Loucy (cell line): Measurements from ENCODE around the gene SDR9C7.

Experiments
- CTCF ChIP-seq: fragments of 200-600 bp; sonication (generic); conservative IDR thresholded peaks from 2 replicates; pipeline ENCODE4 v1.5.1; 2014; ENCODE audit warnings: mild to moderate bottlenecking, antibody characterized with exemption, low read length
- EZH2phosphoT487 ChIP-seq: fragments of 200-600 bp; IDR thresholded peaks from 2 replicates; pipeline ENCODE4 v1.6.1; 2018; ENCODE audit warnings: antibody characterized with exemption, mild to moderate bottlenecking, moderate library complexity, borderline replicate concordance

DNA sequence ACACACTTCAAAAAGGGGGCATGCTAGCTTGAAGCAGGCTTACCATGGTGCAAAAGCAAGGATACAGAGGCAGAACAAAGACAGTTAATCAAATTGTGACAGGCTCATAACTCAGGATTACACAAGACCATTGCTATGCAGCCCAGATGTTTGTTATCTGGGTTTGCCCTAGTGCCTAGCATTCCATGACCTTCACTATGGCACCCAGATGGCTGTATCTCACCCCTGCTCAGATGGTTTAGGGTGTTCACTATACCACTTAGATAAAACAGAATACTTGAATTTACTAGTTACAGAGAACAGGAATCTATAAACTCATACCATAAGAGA, 56.2 kb downstream of the SDR9C7 start:
- no peak for TF ChIP-seq EZH2phosphoT487
- TF ChIP-seq CTCF, result no peak
